Ascending aorta (tissue), 2 donors: ENCODE data around the gene ZNF280D. TPM values are rescaled to one million over a fixed set of nuclear protein-coding genes. Genes with fewer than 3 reads are reported as not detected.

Experiments
- DNase-seq, 2 donors: peaks; one replicate each; pipeline ENCODE4 v3.0.0-alpha.2; 2019; ENCODE audit warnings: low spot score in 2 of 2
- H3K27ac ChIP-seq, 2 donors: fragments of 200-600 bp; sonication (generic); one replicate each; pipeline ENCODE4 v1.5.1; 2016 to 2017; ENCODE audit warnings: mild to moderate bottlenecking in 1 of 2
- H3K27me3 ChIP-seq: fragments of 200-600 bp; sonication (generic); one replicate; pipeline ENCODE4 v1.5.1; 2017
- H3K36me3 ChIP-seq, 2 donors: fragments of 200-600 bp; sonication (generic); one replicate each; pipeline ENCODE4 v1.5.1; 2016
- H3K4me1 ChIP-seq, 2 donors: fragments of 200-600 bp; sonication (generic); one replicate each; pipeline ENCODE4 v1.5.1; 2016 to 2017; ENCODE audit warnings: mild to moderate bottlenecking in 1 of 2
- H3K4me3 ChIP-seq, 2 donors: fragments of 200-600 bp; sonication (generic); one replicate each; pipeline ENCODE4 v1.5.1; 2016 to 2017; ENCODE audit warnings: mild to moderate bottlenecking in 1 of 2
- H3K9me3 ChIP-seq, 2 donors: fragments of 200-600 bp; sonication (generic); one replicate each; pipeline ENCODE4 v1.5.1; 2016
- CTCF ChIP-seq, 3 experiments: fragments of 200-600 bp in 2 of 3; fragments of 450-650 bp in 1 of 3; sonication (generic) in 2 of 3; IDR thresholded peaks; one replicate each; pipeline ENCODE4 v1.5.1; 2016 to 2019; ENCODE audit warnings: antibody characterized with exemption in 3 of 3, mild to moderate bottlenecking in 1 of 3, moderate library complexity in 1 of 3
- intact Hi-C: fragments of 100-400 bp; cut with DNase I; formaldehyde crosslinking; loops from one replicate; pipeline ENCODE4 v1.15.1; 2023
- total RNA-seq: library from RNA; depleted of rRNA; stranded (reverse); fragments of >200 nt; gene quantifications from one replicate; pipeline ENCODE4 v1.1.0, GENCODE V29; 2016

Gene ZNF280D
- total RNA-seq, 1 donor from 2014 or later: 20.5 TPM

GRCh38 chr15:56744701-56745683, 11.7 kb upstream of the ZNF280D start:
- intact Hi-C loops: no loop called here
- no peaks in the 10 kb centered on the region for H3K27me3 ChIP-seq
- no peak for DNase-seq

GRCh38 chr15:56741541-56741940, 8.2 kb upstream of the ZNF280D start:
- Histone ChIP-seq H3K36me3 (no peaks in the 10 kb centered on the region), H3K9me3 (no peaks in the 10 kb centered on the region), H3K4me3 (no peak overlapping the region), H3K4me1 (no peaks in the 10 kb centered on the region), H3K27ac (no peak overlapping the region), H3K27me3 (no peaks in the 10 kb centered on the region)
- no peak for DNase-seq
- no peak for TF ChIP-seq CTCF (IDR thresholded peaks at IDR 0.05)
- intact Hi-C loops: no loop called here

More at GRCh38 chr15:56744701-56745683, 11.7 kb upstream of the ZNF280D start:
- H3K36me3 ChIP-seq: no peaks in the 10 kb centered on the region
- no peak for TF ChIP-seq CTCF (IDR thresholded peaks at IDR 0.05)
- peaks cover 0 to 4% of the 10 kb centered on the region in 2 donors for H3K4me1 ChIP-seq
- no peak overlapping the region for H3K27ac ChIP-seq
- H3K4me3 ChIP-seq: no peak overlapping the region
- no peaks in the 10 kb centered on the region for H3K9me3 ChIP-seq

GRCh38 chr15:56739964-56740640, 6.8 kb upstream of the ZNF280D start:
- no peak overlapping the region for H3K4me3 ChIP-seq
- H3K27me3 ChIP-seq: no peaks in the 10 kb centered on the region
- intact Hi-C loops: no loop called here

GRCh38 chr15:56739474-56739873, 6.2 kb upstream of the ZNF280D start:
- intact Hi-C loops: no loop called here
- Histone ChIP-seq H3K27me3 (no peaks in the 10 kb centered on the region), H3K27ac (no peak overlapping the region), H3K4me1 (no peaks in the 10 kb centered on the region), H3K9me3 (no peaks in the 10 kb centered on the region), H3K36me3 (no peaks in the 10 kb centered on the region), H3K4me3 (no peak overlapping the region)
- no peak for DNase-seq
- TF ChIP-seq CTCF (IDR thresholded peaks at IDR 0.05): no peak

More at GRCh38 chr15:56739964-56740640, 6.8 kb upstream of the ZNF280D start:
- no peak for TF ChIP-seq CTCF (IDR thresholded peaks at IDR 0.05)
- no peak for DNase-seq
- no peaks in the 10 kb centered on the region for H3K9me3 ChIP-seq
- no peak overlapping the region for H3K27ac ChIP-seq
- H3K4me1 ChIP-seq: no peaks in the 10 kb centered on the region
- no peaks in the 10 kb centered on the region for H3K36me3 ChIP-seq

GRCh38 chr15:56737791-56738190, 4.5 kb upstream of the ZNF280D start:
- H3K27ac ChIP-seq: no peak overlapping the region
- H3K27me3 ChIP-seq: no peaks in the 10 kb centered on the region
- no peak overlapping the region for H3K4me3 ChIP-seq
- no peaks in the 10 kb centered on the region for H3K9me3 ChIP-seq
- no peak for TF ChIP-seq CTCF (IDR thresholded peaks at IDR 0.05)
- no peaks in the 10 kb centered on the region for H3K36me3 ChIP-seq
- no peak for DNase-seq
- intact Hi-C loops: no loop called here
- peaks cover 0 to 3% of the 10 kb centered on the region in 2 donors for H3K4me1 ChIP-seq
